HCT116 (cell line): Measurements from ENCODE around the gene SYP. TPM values are rescaled to one million over a fixed set of nuclear protein-coding genes. Genes with fewer than 3 reads are reported as not detected.
A peak's percentile ranks its signal among the peaks of the same experiment; 100 is the strongest.

Experiments
- ATAC-seq: fragments of 200-7000 bp; cut with Tn5 transposase; 2 replicates; pipeline ENCODE4 v1.9.1; 2020; ENCODE audit warnings: mild to moderate bottlenecking, moderate library complexity
- BruUV-seq: library from RNA; stranded (reverse); fragments of 400-500 nt; replicated peaks from 2 replicates; lab custom pipeline; 2021; lab: Mats Ljungman, UMichigan
- CTCF ChIA-PET: fragments of 300-600 bp; sonication (Branson Sonifier 250); formaldehyde crosslinking; loops from one replicate; lab custom pipeline; 2021; ENCODE audit warnings: antibody characterized with exemption; lab: Charles Lee
- POLR2A ChIA-PET: fragments of 300-600, 350-600 bp; sonication (Branson Sonifier 250); formaldehyde crosslinking; loops from one replicate; lab custom pipeline; 2021; ENCODE audit warnings: antibody characterized with exemption; lab: Charles Lee
- RAD21 ChIA-PET, 2 experiments: fragments of 300-600 bp; sonication (Branson Sonifier 250); formaldehyde crosslinking; loops; one replicate each; lab custom pipeline; 2023; ENCODE audit warnings: low total read pairs in 2 of 2; ENCODE audit not compliant: uncharacterized antibody in 2 of 2, unreplicated experiment in 2 of 2, low non-redundant PET in 1 of 2; lab: Charles Lee
- DNase-seq: peaks from one replicate; pipeline ENCODE4 v3.0.0-alpha.2; 2010; ENCODE audit warnings: low read depth, low spot score
- H2AFZ ChIP-seq: fragments of 200-600 bp; shearing (Covaris generic), sonication (generic); 2 replicates; pipeline ENCODE4 v1.6.1; 2017; ENCODE audit warnings: low read depth, mixed run types, mixed read lengths, antibody characterized with exemption, low read length; ENCODE audit not compliant: poor library complexity, severe bottlenecking
- H3K27ac ChIP-seq: 2 replicates; pipeline ENCODE4 v1.5.1; 2012; ENCODE audit warnings: low read depth, low read length
- H3K27me3 ChIP-seq: fragments of 200-600 bp; sonication (generic); 2 replicates; pipeline ENCODE4 v1.6.1; 2016; ENCODE audit warnings: mixed run types, low read length, mixed read lengths; ENCODE audit not compliant: insufficient read depth
- H3K36me3 ChIP-seq, 2 experiments: fragments of 200-500 bp in 1 of 2; fragments of 200-600 bp in 1 of 2; sonication (Bioruptor generic) in 1 of 2; sonication (generic) in 1 of 2; 2 replicates each; pipeline versions ENCODE4 v1.5.1 to v1.6.1; 2014 to 2016; ENCODE audit warnings: low read length in 2 of 2, inconsistent platforms in 1 of 2, mixed read lengths in 1 of 2, mixed run types in 1 of 2; ENCODE audit not compliant: insufficient read depth in 2 of 2, control insufficient read depth in 1 of 2
- H3K4me1 ChIP-seq, 2 experiments: fragments of 200-600 bp in 1 of 2; sonication (generic) in 1 of 2; 2 replicates each; pipeline versions ENCODE4 v1.5.1 to v1.6.1; 2012 to 2017; ENCODE audit warnings: low read length in 2 of 2, inconsistent platforms in 1 of 2, mild to moderate bottlenecking in 1 of 2, mixed read lengths in 1 of 2, mixed run types in 1 of 2, moderate library complexity in 1 of 2; ENCODE audit not compliant: insufficient read depth in 2 of 2, control insufficient read depth in 1 of 2
- H3K4me2 ChIP-seq: fragments of 200-600 bp; sonication (generic); 2 replicates; pipeline ENCODE4 v1.6.1; 2017; ENCODE audit warnings: mixed run types, low read length, mixed read lengths
- H3K4me3 ChIP-seq, 2 experiments: fragments of 200-600 bp in 1 of 2; sonication (generic) in 1 of 2; replicated peaks in 1 of 2; 2 replicates each; pipeline ENCODE4 v1.5.1; 2011 to 2016; ENCODE audit warnings: low read length in 2 of 2, control low read depth in 1 of 2, low read depth in 1 of 2, mild to moderate bottlenecking in 1 of 2, mixed read lengths in 1 of 2, mixed run types in 1 of 2
- H3K79me2 ChIP-seq: fragments of 200-600 bp; sonication (generic); 2 replicates; pipeline ENCODE4 v1.6.1; 2017; ENCODE audit warnings: mild to moderate bottlenecking, mixed run types, low read length, moderate library complexity, mixed read lengths; ENCODE audit not compliant: insufficient read depth
- H3K9ac ChIP-seq: fragments of 200-600 bp; sonication (generic); 2 replicates; pipeline ENCODE4 v1.6.1; 2016; ENCODE audit warnings: low read length, mixed read lengths
- H3K9me2 ChIP-seq: fragments of 200-600 bp; sonication (generic), shearing (Covaris generic); 2 replicates; pipeline ENCODE4 v1.6.1; 2017; ENCODE audit warnings: mixed run types, mild to moderate bottlenecking, moderate library complexity; ENCODE audit not compliant: insufficient read depth
- H3K9me3 ChIP-seq, 2 experiments: fragments of 200-500 bp in 1 of 2; fragments of 200-600 bp in 1 of 2; sonication (Bioruptor generic) in 1 of 2; sonication (generic) in 1 of 2; 2 replicates each; pipeline ENCODE4 v1.6.1; 2014 to 2017; ENCODE audit warnings: low read length in 2 of 2, mixed read lengths in 2 of 2, inconsistent platforms in 1 of 2, low read depth in 1 of 2, mild to moderate bottlenecking in 1 of 2, mixed run types in 1 of 2, moderate library complexity in 1 of 2; ENCODE audit not compliant: control insufficient read depth in 1 of 2, insufficient read depth in 1 of 2
- H4K20me1 ChIP-seq: fragments of 200-600 bp; sonication (generic), shearing (Covaris generic); 2 replicates; pipeline ENCODE4 v1.6.1; 2017; ENCODE audit warnings: mixed run types, mild to moderate bottlenecking, moderate library complexity; ENCODE audit not compliant: insufficient read depth
- EZH2phosphoT487 ChIP-seq: fragments of 200-600 bp; IDR thresholded peaks from 2 replicates; pipeline ENCODE4 v1.6.1; 2018; ENCODE audit warnings: antibody characterized with exemption, borderline replicate concordance
- ZFX ChIP-seq: fragments of 450-650 bp; IDR thresholded peaks from 2 replicates; pipeline ENCODE4 v1.6.1; 2017
- intact Hi-C: fragments of 100-400 bp; cut with micrococcal nuclease; formaldehyde crosslinking; loops from 2 replicates; pipeline ENCODE4 v1.10.0; 2022
- total RNA-seq: library from RNA; stranded (reverse); gene quantifications from one replicate; pipeline ENCODE4 v1.2.1, GENCODE V29; 2021; ENCODE audit not compliant: unreplicated experiment
- TF ChIP-seq, protein P1 (sequence below), 3 experiments: fragments of 200-600 bp in 1 of 3; sonication (generic) in 1 of 3; IDR thresholded peaks in 2 of 3; conservative IDR thresholded peaks in 1 of 3; 2 replicates each; pipeline ENCODE4 v1.5.1; 2012 to 2017; ENCODE audit warnings: low read depth in 2 of 3, low read length in 2 of 3, antibody characterized with exemption in 1 of 3, borderline replicate concordance in 1 of 3, control low read depth in 1 of 3, mild to moderate bottlenecking in 1 of 3, mixed read lengths in 1 of 3, mixed run types in 1 of 3, moderate library complexity in 1 of 3; ENCODE audit not compliant: insufficient read depth in 1 of 3

SYP gene
- total RNA-seq, 1 experiment from 2014 or later, result 1.2 TPM

DNA sequence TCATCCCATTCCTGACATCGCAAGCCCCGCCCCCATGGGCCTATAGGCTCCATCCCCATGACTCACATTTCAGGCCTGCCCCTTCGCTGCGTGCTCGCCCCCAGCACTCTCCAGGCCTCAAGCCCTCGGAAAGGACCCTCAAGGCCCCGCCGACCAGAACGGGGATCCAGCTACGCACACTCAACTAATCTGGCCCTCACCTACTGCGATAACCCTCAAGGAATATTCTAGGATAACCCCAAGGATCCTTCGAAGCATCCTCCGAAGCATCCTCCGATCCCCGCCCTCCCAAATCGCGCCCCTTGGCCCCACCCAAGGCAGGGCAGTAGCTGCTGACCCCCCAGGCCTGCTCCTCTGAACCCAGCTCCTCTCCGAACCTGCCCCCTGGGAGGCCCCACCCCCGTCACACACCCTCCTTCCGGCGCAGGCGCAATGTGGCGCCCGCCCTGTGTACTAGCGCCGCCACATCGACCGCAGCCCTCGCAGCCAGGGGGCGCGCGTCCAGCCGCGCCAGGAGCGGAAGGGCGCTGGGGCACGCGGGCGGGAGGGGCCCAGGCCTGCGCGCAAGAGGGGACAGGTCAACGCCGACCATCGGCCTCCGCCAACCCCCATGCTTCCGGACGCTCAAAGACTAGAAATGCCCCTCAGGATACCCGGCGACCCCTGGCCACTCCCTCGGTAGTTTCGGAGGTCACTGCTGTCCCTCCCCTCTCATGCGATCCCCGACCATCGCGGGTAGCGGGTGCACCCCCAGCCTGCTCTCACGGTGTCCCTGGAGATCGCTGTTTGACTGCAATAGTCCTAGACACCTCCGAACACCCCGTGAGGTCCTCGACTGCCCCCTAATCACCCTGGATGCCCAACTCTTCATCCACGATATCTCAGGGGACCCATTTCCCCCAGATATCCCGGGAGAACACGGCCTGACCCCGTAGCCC, 43.8 kb downstream of the SYP start:
- TF ChIP-seq EZH2phosphoT487, result no peak
- TF ChIP-seq, protein P1, sequence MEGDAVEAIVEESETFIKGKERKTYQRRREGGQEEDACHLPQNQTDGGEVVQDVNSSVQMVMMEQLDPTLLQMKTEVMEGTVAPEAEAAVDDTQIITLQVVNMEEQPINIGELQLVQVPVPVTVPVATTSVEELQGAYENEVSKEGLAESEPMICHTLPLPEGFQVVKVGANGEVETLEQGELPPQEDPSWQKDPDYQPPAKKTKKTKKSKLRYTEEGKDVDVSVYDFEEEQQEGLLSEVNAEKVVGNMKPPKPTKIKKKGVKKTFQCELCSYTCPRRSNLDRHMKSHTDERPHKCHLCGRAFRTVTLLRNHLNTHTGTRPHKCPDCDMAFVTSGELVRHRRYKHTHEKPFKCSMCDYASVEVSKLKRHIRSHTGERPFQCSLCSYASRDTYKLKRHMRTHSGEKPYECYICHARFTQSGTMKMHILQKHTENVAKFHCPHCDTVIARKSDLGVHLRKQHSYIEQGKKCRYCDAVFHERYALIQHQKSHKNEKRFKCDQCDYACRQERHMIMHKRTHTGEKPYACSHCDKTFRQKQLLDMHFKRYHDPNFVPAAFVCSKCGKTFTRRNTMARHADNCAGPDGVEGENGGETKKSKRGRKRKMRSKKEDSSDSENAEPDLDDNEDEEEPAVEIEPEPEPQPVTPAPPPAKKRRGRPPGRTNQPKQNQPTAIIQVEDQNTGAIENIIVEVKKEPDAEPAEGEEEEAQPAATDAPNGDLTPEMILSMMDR (IDR thresholded peaks at IDR 0.05 in 2 of 3, conservative IDR thresholded peaks at IDR 0.05 in 1 of 3; ENCODE audit: borderline replicate concordance in 1 of 3, insufficient read depth in 1 of 3, low read depth in 2 of 3, low read length in 2 of 3), result peak in 2 of 3 experiments; percentile 53 to 71; a peak in 4 of 6 replicates
- no peak for TF ChIP-seq ZFX
- Histone ChIP-seq H4K20me1 (no peaks in the 10 kb centered on the region), H2AFZ (no peak overlapping the region), H3K27me3 (no peaks in the 10 kb centered on the region), H3K4me3 (peak overlapping the region; percentile 43 to 57), H3K9me3 (no peaks in the 10 kb centered on the region), H3K4me1 (peaks cover 3 to 32% of the 10 kb centered on the region in 2 experiments), H3K4me2 (peak overlapping the region; percentile 74), H3K9me2 (no peaks in the 10 kb centered on the region), H3K36me3 (no peaks in the 10 kb centered on the region), H3K27ac (peak overlapping the region; percentile 80), H3K79me2 (no peaks in the 10 kb centered on the region), H3K9ac (peak overlapping the region; percentile 61)
- ChIA-PET CTCF (interaction anchor here (0.6 to 1.8 kb wide), 9 partner anchors 8 to 113 kb away, joined by 3 to 20 read pairs (median 6); partner anchors contain the start of gene TFE3), POLR2A (interaction anchor here (1.5 to 2.6 kb wide), 3 partner anchors 10 to 35 kb away, joined by 6 to 11 read pairs (median 7); no protein-coding TSS in a partner anchor), RAD21 (no interaction called here)
- peak; percentile 89 for ATAC-seq
- intact Hi-C loops, result no loop called here
- no TSS peak for BruUV-seq
- peak; percentile 51 for DNase-seq
